GM12878 (cell line): ENCODE results near the gene AGAP1. TPM values are rescaled to one million over a fixed set of nuclear protein-coding genes. Genes with fewer than 3 reads are reported as not detected.

Experiments used
- ATAC-seq: fragments of 200-7000 bp; cut with Tn5 transposase; 3 replicates; pipeline ENCODE4 v1.9.1; 2020; ENCODE audit warnings: mild to moderate bottlenecking, moderate library complexity
- BruUV-seq: library from RNA; stranded (reverse); fragments of 400-500 nt; replicated peaks from 2 replicates; lab custom pipeline; 2021; lab: Mats Ljungman, UMichigan
- CTCF ChIA-PET: fragments of 300-600 bp; sonication (Branson Sonifier 250); formaldehyde crosslinking; extraction: SDS; loops from one replicate; lab custom pipeline; 2021; ENCODE audit warnings: inconsistent platforms; lab: Yijun Ruan, JAX
- POLR2A ChIA-PET: fragments of 350-600 bp; formaldehyde crosslinking; extraction: SDS; loops from one replicate; lab custom pipeline; 2021; ENCODE audit warnings: inconsistent platforms; lab: Charles Lee
- RAD21 ChIA-PET: fragments of 300-600 bp; sonication (Branson Sonifier 250); formaldehyde crosslinking; loops from one replicate; lab custom pipeline; 2023; ENCODE audit warnings: antibody characterized with exemption; ENCODE audit not compliant: unreplicated experiment; lab: Charles Lee
- SMC1A ChIA-PET: fragments of 300-600 bp; sonication (Branson Sonifier 250); formaldehyde crosslinking; loops from one replicate; lab custom pipeline; 2023; ENCODE audit not compliant: unreplicated experiment, uncharacterized antibody; lab: Charles Lee
- DNase-seq: peaks from one replicate; pipeline ENCODE4 v3.0.0-alpha.2; 2011; ENCODE audit warnings: low read depth, low spot score
- FAIRE-seq: peaks from 3 replicates; lab custom pipeline; 2011; peaks lifted over from hg19 to GRCh38; lab: Jason Lieb, UNC
- H2AFZ ChIP-seq: 2 replicates; pipeline ENCODE4 v1.6.0; 2011; ENCODE audit warnings: low read depth, low read length, control low read depth; ENCODE audit not compliant: control insufficient read depth
- H3K27ac ChIP-seq: 2 replicates; pipeline ENCODE4 v1.5.1; 2011; ENCODE audit warnings: control low read depth; ENCODE audit not compliant: control insufficient read depth, insufficient read depth
- H3K27me3 ChIP-seq, 2 experiments: replicated peaks in 1 of 2; 2 replicates each; pipeline versions ENCODE4 v1.6.0 to v1.6.1; 2011; ENCODE audit warnings: low read length in 1 of 2; ENCODE audit not compliant: control insufficient read depth in 2 of 2, insufficient read depth in 2 of 2
- H3K36me3 ChIP-seq, 2 experiments: 2 replicates each; pipeline ENCODE4 v1.5.1; 2011; ENCODE audit warnings: low read length in 1 of 2; ENCODE audit not compliant: control insufficient read depth in 2 of 2, insufficient read depth in 2 of 2
- H3K4me1 ChIP-seq: 2 replicates; pipeline ENCODE4 v1.6.1; 2011; ENCODE audit warnings: mild to moderate bottlenecking, low read length, moderate library complexity, mixed read lengths; ENCODE audit not compliant: control insufficient read depth, insufficient read depth
- H3K4me2 ChIP-seq: 2 replicates; pipeline ENCODE4 v1.6.0; 2011; ENCODE audit warnings: control low read depth; ENCODE audit not compliant: control insufficient read depth, insufficient read depth
- H3K4me3 ChIP-seq: fragments of 200-600 bp; sonication (generic); 2 replicates; pipeline ENCODE4 v1.5.1; 2016
- H3K79me2 ChIP-seq: 2 replicates; pipeline ENCODE4 v1.6.0; 2011; ENCODE audit warnings: low read length; ENCODE audit not compliant: control insufficient read depth, insufficient read depth
- H3K9ac ChIP-seq: 2 replicates; pipeline ENCODE4 v1.8.0; 2011; ENCODE audit warnings: low read length, control low read depth, mixed read lengths; ENCODE audit not compliant: control insufficient read depth, insufficient read depth
- H3K9me3 ChIP-seq: replicated peaks from 3 replicates; pipeline ENCODE4 v1.5.1; 2011; ENCODE audit warnings: mild to moderate bottlenecking, low read length; ENCODE audit not compliant: control insufficient read depth, insufficient read depth
- H4K20me1 ChIP-seq: 2 replicates; pipeline ENCODE4 v1.6.0; 2011; ENCODE audit not compliant: control insufficient read depth, insufficient read depth
- ASH2L ChIP-seq: fragments of 300-600, 200-600 bp; sonication (generic); IDR thresholded peaks from 2 replicates; pipeline ENCODE4 v1.6.1; 2017; ENCODE audit warnings: low read depth, mild to moderate bottlenecking, borderline replicate concordance
- CBX5 ChIP-seq: sonication (generic); IDR thresholded peaks from 2 replicates; pipeline ENCODE4 v1.6.1; 2016; ENCODE audit warnings: low read depth, moderate library complexity, mild to moderate bottlenecking, inconsistent platforms
- CREB1 ChIP-seq: IDR thresholded peaks from 2 replicates; pipeline ENCODE4 v1.6.1; 2012; ENCODE audit warnings: low read depth, mild to moderate bottlenecking, inconsistent platforms
- DPF2 ChIP-seq: fragments of 450-650 bp; IDR thresholded peaks from 2 replicates; pipeline ENCODE4 v1.6.1; 2017; ENCODE audit warnings: mild to moderate bottlenecking
- EZH2 ChIP-seq: IDR thresholded peaks from 2 replicates; pipeline ENCODE4 v1.6.1; 2012; ENCODE audit warnings: low read depth, mild to moderate bottlenecking, control low read depth, inconsistent platforms, low read length, borderline replicate concordance; ENCODE audit not compliant: control insufficient read depth
- HCFC1 ChIP-seq: fragments of 150-350 bp; IDR thresholded peaks from 2 replicates; pipeline ENCODE4 v1.6.1; 2014; ENCODE audit warnings: low read length
- HDAC6 ChIP-seq: fragments of 200-600 bp; sonication (generic); IDR thresholded peaks from one replicate; pipeline ENCODE4 v1.8.0; 2017; ENCODE audit warnings: antibody characterized with exemption; ENCODE audit not compliant: unreplicated experiment
- HDGF ChIP-seq: fragments of 450-650 bp; IDR thresholded peaks from 2 replicates; pipeline ENCODE4 v1.6.1; 2016; ENCODE audit warnings: antibody characterized with exemption
- NFYA ChIP-seq: IDR thresholded peaks from 2 replicates; pipeline ENCODE4 v1.6.1; 2011; ENCODE audit warnings: low read depth, mild to moderate bottlenecking, low read length, improper control_type of control experiment, borderline replicate concordance
- NRF1 ChIP-seq: conservative IDR thresholded peaks from 2 replicates; pipeline ENCODE4 v1.6.1; 2011; ENCODE audit warnings: mild to moderate bottlenecking, low read depth, low read length, improper control_type of control experiment
- RAD51 ChIP-seq: fragments of 450-650 bp; IDR thresholded peaks from 2 replicates; pipeline ENCODE4 v1.6.1; 2016; ENCODE audit warnings: moderate library complexity, mild to moderate bottlenecking, inconsistent platforms
- RB1 ChIP-seq: fragments of 450-650 bp; formaldehyde crosslinking; IDR thresholded peaks from 2 replicates; pipeline ENCODE4 v1.6.1; 2017; ENCODE audit warnings: mild to moderate bottlenecking, borderline replicate concordance
- SIN3A ChIP-seq: IDR thresholded peaks from 2 replicates; pipeline ENCODE4 v1.6.1; 2012; ENCODE audit warnings: low read depth, low read length, improper control_type of control experiment
- SREBF2 ChIP-seq: IDR thresholded peaks from 2 replicates; pipeline ENCODE4 v1.6.1; 2012; ENCODE audit warnings: mild to moderate bottlenecking, low read length
- SUZ12 ChIP-seq: fragments of 200-600 bp; sonication (generic); IDR thresholded peaks from one replicate; pipeline ENCODE4 v1.6.1; 2018; ENCODE audit warnings: antibody characterized with exemption, mild to moderate bottlenecking; ENCODE audit not compliant: unreplicated experiment
- ZNF24 ChIP-seq: fragments of 450-650 bp; IDR thresholded peaks from 2 replicates; pipeline ENCODE4 v1.6.1; 2017; ENCODE audit warnings: antibody characterized with exemption, mild to moderate bottlenecking
- ZNF622 ChIP-seq: fragments of 450-650 bp; IDR thresholded peaks from 2 replicates; pipeline ENCODE4 v1.6.1; 2017; ENCODE audit warnings: mild to moderate bottlenecking, inconsistent platforms
- WGBS: methylation state at CpG from one replicate; pipeline ENCODE4 v1.1.6; 2016; ENCODE audit warnings: low lambda C conversion rate; ENCODE audit not compliant: insufficient replicate concordance, insufficient coverage; ENCODE audit errors: missing lambda C conversion rate; 5-methylcytosine and 5-hydroxymethylcytosine counted together
- in situ Hi-C: fragments of 300-500 bp; cut with MboI; formaldehyde crosslinking; loops from 9 replicates; pipeline ENCODE4 v1.14.3; 2018; ENCODE audit warnings: mixed read lengths
- intact Hi-C: fragments of 100-400 bp; cut with micrococcal nuclease; formaldehyde crosslinking; loops from one replicate; pipeline ENCODE4 v1.14.2; 2022; ENCODE audit not compliant: unreplicated experiment
- polyA plus RNA-seq, 11 experiments: library from polyadenylated mRNA; depleted of rRNA in 4 of 11; unstranded in 6 of 11; stranded (reverse) in 5 of 11; fragments of >200 nt; fragmentation: Nextera tagmentation in 4 of 11; fragmentation: Illumina TruSeq in 1 of 11; extraction: Ambion mirVana in 4 of 11; extraction: Trizol in 1 of 11; gene quantifications; 1 replicate in 1 of 11; 2 replicates in 10 of 11; pipeline versions ENCODE4 v1.2.1 to v1.2.3, GENCODE V29; 2011 to 2016; ENCODE audit warnings: inconsistent platforms in 2 of 11, missing spikeins in 2 of 11, low read depth in 1 of 11
- total RNA-seq, 4 experiments: library from RNA; depleted of rRNA in 3 of 4; stranded (reverse); fragments of >200 nt in 3 of 4; fragmentation: Illumina TruSeq in 1 of 4; extraction: Trizol in 1 of 4; gene quantifications; 2 replicates each; pipeline versions ENCODE4 v1.2.1 to v1.2.3, GENCODE V29; 2013 to 2021
- TF ChIP-seq, protein P1 (sequence below): IDR thresholded peaks from 2 replicates; pipeline ENCODE4 v1.6.1; 2012; ENCODE audit warnings: low read depth, low read length, improper control_type of control experiment
- TF ChIP-seq, protein P2 (sequence below): fragments of 450-650 bp; formaldehyde crosslinking; IDR thresholded peaks from 2 replicates; pipeline ENCODE4 v1.4.0; 2020; ENCODE audit warnings: mild to moderate bottlenecking, moderate library complexity
- TF ChIP-seq, protein P3 (sequence below): IDR thresholded peaks from 2 replicates; pipeline ENCODE4 v1.6.1; 2011; ENCODE audit warnings: low read depth, low read length, improper control_type of control experiment, borderline replicate concordance
- TF ChIP-seq, protein P4 (sequence below): fragments of 150-350 bp; IDR thresholded peaks from 2 replicates; pipeline ENCODE4 v1.6.1; 2014; ENCODE audit warnings: mild to moderate bottlenecking, low read depth, low read length

Gene AGAP1
- total and polyA plus RNA-seq, 10 of the 15 experiments (the other 5 are each of a cell fraction or from before 2014, with no cell fraction given) = 0.05 to 0.15 (median 0.06) TPM; not detected in 7

DNA sequence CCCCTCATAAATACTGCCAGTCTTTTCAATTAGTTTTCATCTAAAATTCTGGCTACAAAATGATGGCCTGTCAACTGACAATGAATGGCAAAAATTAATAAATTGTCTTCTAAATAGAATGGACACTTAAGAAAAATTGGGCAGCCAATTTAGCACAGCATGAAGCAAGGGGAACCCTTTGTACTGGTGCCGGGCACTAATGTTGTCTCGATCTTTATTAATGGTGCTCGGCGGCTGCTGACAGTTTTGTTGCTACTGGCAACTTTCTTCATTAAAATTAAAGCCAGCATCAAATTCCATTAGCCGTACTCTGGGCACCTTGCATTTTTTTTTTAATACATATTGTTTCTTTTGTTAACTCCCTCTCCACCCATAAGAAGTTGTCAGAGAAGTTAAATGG, 365.0 kb downstream of the AGAP1 start (continued):
- TF ChIP-seq RB1 = no peak
- no peak for TF ChIP-seq HDGF
- TF ChIP-seq DPF2 = no peak
- TF ChIP-seq ASH2L = no peak
- TF ChIP-seq, protein P1, sequence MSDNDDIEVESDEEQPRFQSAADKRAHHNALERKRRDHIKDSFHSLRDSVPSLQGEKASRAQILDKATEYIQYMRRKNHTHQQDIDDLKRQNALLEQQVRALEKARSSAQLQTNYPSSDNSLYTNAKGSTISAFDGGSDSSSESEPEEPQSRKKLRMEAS = no peak
- no peak for TF ChIP-seq RAD51
- TF ChIP-seq, protein P2, sequence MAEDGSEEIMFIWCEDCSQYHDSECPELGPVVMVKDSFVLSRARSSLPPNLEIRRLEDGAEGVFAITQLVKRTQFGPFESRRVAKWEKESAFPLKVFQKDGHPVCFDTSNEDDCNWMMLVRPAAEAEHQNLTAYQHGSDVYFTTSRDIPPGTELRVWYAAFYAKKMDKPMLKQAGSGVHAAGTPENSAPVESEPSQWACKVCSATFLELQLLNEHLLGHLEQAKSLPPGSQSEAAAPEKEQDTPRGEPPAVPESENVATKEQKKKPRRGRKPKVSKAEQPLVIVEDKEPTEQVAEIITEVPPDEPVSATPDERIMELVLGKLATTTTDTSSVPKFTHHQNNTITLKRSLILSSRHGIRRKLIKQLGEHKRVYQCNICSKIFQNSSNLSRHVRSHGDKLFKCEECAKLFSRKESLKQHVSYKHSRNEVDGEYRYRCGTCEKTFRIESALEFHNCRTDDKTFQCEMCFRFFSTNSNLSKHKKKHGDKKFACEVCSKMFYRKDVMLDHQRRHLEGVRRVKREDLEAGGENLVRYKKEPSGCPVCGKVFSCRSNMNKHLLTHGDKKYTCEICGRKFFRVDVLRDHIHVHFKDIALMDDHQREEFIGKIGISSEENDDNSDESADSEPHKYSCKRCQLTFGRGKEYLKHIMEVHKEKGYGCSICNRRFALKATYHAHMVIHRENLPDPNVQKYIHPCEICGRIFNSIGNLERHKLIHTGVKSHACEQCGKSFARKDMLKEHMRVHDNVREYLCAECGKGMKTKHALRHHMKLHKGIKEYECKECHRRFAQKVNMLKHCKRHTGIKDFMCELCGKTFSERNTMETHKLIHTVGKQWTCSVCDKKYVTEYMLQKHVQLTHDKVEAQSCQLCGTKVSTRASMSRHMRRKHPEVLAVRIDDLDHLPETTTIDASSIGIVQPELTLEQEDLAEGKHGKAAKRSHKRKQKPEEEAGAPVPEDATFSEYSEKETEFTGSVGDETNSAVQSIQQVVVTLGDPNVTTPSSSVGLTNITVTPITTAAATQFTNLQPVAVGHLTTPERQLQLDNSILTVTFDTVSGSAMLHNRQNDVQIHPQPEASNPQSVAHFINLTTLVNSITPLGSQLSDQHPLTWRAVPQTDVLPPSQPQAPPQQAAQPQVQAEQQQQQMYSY = no peak
- no peak for TF ChIP-seq NFYA
- no peak for TF ChIP-seq CREB1
- no peak for TF ChIP-seq HDAC6

DNA sequence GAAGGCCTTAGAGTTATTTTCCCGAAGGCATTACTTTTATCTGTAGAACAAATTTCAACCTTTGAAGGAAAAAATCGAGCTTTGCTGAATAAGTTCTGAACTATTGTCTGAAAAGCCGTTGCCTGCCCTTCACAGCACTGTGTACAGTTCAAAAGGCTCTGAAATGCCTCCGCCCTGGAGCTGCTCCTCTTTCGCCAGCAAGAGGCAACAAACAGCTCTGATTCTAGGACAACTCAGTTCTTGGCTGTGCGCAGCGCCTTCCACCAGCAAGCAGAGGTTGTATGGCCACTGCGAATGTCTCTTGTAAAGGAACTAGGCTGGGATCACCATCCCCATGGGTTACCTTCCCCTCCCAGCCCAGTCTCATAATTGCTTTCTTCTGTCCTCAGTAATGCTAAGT, 365.8 kb downstream of the AGAP1 start:
- no peak for DNase-seq
- no peak overlapping the region for H3K9ac ChIP-seq
- intact Hi-C loops = no loop called here
- no peak overlapping the region for H3K4me2 ChIP-seq
- in situ Hi-C loops = no loop called here
- H3K36me3 ChIP-seq = no peaks in the 10 kb centered on the region
- no peak overlapping the region for H3K27ac ChIP-seq
- no peaks in the 10 kb centered on the region for H3K79me2 ChIP-seq
- WGBS = 32% methylated on average over 8 of the region's 8 CpGs
- FAIRE-seq = no peak
- no peaks in the 10 kb centered on the region for H3K4me1 ChIP-seq
- no peaks in the 10 kb centered on the region for H3K9me3 ChIP-seq
- RAD21 ChIA-PET = no interaction called here
- no peaks in the 10 kb centered on the region for H4K20me1 ChIP-seq
- H2AFZ ChIP-seq = no peak overlapping the region
- CTCF ChIA-PET = no interaction called here
- no peak for ATAC-seq
- no TSS peak for BruUV-seq
- no peak overlapping the region for H3K4me3 ChIP-seq
- no peaks in the 10 kb centered on the region; a peak in 1 of 4 replicates for H3K27me3 ChIP-seq
- POLR2A ChIA-PET = no interaction called here
- SMC1A ChIA-PET = no interaction called here
- TF ChIP-seq NRF1 (no peak), SREBF2 (no peak), HCFC1 (no peak), ZNF622 (no peak), SIN3A (no peak), SUZ12 (no peak), CBX5 (no peak), EZH2 (no peak), ZNF24 (no peak)
- TF ChIP-seq, protein P3, sequence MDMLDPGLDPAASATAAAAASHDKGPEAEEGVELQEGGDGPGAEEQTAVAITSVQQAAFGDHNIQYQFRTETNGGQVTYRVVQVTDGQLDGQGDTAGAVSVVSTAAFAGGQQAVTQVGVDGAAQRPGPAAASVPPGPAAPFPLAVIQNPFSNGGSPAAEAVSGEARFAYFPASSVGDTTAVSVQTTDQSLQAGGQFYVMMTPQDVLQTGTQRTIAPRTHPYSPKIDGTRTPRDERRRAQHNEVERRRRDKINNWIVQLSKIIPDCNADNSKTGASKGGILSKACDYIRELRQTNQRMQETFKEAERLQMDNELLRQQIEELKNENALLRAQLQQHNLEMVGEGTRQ = no peak
- TF ChIP-seq, protein P4, sequence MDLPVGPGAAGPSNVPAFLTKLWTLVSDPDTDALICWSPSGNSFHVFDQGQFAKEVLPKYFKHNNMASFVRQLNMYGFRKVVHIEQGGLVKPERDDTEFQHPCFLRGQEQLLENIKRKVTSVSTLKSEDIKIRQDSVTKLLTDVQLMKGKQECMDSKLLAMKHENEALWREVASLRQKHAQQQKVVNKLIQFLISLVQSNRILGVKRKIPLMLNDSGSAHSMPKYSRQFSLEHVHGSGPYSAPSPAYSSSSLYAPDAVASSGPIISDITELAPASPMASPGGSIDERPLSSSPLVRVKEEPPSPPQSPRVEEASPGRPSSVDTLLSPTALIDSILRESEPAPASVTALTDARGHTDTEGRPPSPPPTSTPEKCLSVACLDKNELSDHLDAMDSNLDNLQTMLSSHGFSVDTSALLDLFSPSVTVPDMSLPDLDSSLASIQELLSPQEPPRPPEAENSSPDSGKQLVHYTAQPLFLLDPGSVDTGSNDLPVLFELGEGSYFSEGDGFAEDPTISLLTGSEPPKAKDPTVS = no peak
